NB4 (cell line): ENCODE measurements around the gene CHRNA3.

Experiments
- DNase-seq: peaks from one replicate; pipeline ENCODE4 v3.0.0; 2010; ENCODE audit warnings: low read depth
- H3K4me3 ChIP-seq: one replicate; pipeline ENCODE4 v1.5.1; 2011; ENCODE audit warnings: mild to moderate bottlenecking, low read depth, low read length, moderate library complexity
- MYC ChIP-seq: IDR thresholded peaks from 2 replicates; pipeline ENCODE4 v1.6.1; 2011; ENCODE audit warnings: low read depth, low read length
- POLR2A ChIP-seq: IDR thresholded peaks from 2 replicates; pipeline ENCODE4 v1.6.1; 2011; ENCODE audit warnings: mild to moderate bottlenecking; ENCODE audit not compliant: insufficient read length; ENCODE audit errors: extremely low read depth
- TF ChIP-seq, protein P1 (sequence below): IDR thresholded peaks from 2 replicates; pipeline ENCODE4 v1.6.1; 2011; ENCODE audit warnings: low read depth, low read length
- TF ChIP-seq, protein P2 (sequence below): IDR thresholded peaks from one replicate; pipeline ENCODE4 v1.5.1; 2012; ENCODE audit warnings: low read depth, low read length

The CHRNA3 gene

DNA sequence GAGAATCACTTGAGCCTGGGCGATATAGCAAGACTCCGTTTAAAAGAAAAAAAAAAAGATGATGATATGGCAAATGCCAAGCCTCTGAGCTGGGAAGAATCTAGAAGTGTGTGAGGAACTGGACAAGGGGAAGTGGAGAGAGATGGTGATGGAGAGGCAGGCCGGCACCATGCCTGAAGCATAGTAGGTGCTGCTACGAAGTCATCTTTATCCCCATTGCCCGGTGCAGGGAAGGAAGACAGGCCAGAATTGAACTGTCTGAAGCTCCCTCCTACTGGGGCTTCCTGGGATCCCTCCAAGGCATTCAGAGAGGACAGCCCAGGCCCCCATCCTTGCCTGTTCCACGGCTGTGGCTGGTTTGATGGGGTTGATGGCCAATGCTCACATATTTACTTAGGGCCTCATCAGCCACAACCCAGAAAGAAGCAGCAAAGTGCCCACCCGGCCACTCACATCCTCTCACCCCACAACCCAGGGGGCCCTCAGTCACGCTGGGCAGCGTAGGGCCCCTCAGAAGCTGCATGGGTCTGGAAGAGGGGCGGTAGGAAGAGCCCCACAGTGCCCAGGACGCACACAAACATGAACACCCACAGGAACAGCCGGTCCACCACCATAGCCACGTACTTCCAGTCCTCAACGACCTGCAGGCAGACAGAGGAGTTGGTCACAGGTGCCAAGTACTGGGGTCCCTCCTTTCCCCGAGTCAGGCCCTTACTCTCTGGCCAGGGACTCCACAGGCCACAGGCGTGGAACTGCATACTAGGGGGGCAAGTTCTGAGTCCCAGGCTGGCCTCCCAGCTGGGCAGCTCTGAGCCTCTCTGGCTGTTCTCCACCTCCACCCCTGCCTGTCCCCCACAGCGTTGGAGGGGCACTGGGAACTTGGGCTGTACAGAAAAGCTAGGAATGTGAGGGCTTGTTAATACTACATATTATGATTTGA, 4.1 kb upstream of the CHRNA3 start:
- TF ChIP-seq, protein P1, sequence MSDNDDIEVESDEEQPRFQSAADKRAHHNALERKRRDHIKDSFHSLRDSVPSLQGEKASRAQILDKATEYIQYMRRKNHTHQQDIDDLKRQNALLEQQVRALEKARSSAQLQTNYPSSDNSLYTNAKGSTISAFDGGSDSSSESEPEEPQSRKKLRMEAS = no peak
- TF ChIP-seq POLR2A (no peak), MYC (no peak)
- H3K4me3 ChIP-seq = no peak overlapping the region

DNA sequence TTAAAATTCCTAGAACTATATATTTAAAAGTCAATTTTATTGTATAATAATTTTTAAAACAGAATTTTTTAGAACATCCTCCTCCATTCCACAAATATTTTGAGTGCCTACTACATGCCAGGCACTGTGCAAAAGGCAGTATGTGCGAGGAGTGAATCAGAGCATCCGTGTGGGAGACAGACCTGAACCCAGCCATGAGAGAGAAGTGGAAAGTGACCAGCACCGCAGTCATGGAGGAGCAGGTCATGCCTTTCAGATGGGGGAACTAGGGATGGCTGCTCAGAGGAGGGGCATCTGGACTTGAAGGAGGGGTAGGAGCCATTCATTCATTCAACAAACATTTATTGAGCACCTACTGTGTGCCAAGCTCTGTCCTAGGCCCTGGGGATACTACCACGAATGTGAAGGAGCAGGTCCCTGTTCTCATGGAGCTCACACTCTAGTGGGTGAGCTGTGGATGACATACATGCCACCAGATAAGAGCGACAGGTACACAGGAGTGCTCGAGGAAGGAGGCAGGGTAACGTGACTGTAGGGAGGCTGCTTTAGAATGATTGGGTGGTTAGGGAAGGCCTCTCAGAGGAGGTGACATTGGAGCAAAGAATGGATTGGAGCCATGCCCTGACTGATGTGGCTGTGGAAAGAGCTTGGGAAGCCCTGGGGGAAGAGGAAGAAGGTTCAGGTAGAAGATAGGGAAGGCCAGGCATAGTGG, 3.1 kb upstream of the CHRNA3 start:
- H3K4me3 ChIP-seq = no peak overlapping the region
- TF ChIP-seq, protein P1 = no peak
- TF ChIP-seq POLR2A (no peak), MYC (no peak)
- TF ChIP-seq, protein P2, sequence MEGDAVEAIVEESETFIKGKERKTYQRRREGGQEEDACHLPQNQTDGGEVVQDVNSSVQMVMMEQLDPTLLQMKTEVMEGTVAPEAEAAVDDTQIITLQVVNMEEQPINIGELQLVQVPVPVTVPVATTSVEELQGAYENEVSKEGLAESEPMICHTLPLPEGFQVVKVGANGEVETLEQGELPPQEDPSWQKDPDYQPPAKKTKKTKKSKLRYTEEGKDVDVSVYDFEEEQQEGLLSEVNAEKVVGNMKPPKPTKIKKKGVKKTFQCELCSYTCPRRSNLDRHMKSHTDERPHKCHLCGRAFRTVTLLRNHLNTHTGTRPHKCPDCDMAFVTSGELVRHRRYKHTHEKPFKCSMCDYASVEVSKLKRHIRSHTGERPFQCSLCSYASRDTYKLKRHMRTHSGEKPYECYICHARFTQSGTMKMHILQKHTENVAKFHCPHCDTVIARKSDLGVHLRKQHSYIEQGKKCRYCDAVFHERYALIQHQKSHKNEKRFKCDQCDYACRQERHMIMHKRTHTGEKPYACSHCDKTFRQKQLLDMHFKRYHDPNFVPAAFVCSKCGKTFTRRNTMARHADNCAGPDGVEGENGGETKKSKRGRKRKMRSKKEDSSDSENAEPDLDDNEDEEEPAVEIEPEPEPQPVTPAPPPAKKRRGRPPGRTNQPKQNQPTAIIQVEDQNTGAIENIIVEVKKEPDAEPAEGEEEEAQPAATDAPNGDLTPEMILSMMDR = no peak
- no peak for DNase-seq

More for the DNA sequence above, 4.1 kb upstream of the CHRNA3 start:
- no peak for DNase-seq

DNA sequence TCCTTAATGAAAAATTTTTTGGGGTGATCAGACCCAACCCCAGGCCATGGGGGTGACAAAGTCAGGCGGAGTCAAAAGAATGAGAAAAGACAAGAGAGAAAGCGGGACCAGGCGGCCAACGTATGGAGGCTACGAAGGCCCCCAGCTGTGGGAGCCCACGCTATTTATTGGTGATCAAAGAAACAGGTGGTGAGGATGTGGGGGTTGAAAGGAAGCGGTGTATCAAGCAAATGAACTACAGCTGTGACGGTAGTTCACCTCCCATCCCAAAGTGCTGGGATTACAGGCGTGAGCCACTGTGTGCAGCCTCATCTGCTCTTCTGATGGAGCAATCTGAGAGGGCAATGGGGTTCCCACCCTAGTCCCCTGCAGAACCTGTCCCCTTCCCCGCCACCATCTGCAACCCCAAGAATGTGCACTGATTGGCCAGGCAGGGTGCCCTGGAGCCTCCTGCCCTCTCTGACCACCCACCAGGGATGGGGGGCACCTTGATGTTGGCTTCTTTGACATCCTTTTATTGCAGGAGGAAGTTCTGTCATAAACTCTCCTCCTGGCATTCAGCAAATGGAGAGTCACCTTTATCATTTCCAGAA, 1.1 kb upstream of the CHRNA3 start:
- DNase-seq = no peak
- TF ChIP-seq POLR2A (no peak), MYC (no peak)
- TF ChIP-seq, protein P2 = no peak
- TF ChIP-seq, protein P1 = no peak
- no peak overlapping the region for H3K4me3 ChIP-seq

DNA sequence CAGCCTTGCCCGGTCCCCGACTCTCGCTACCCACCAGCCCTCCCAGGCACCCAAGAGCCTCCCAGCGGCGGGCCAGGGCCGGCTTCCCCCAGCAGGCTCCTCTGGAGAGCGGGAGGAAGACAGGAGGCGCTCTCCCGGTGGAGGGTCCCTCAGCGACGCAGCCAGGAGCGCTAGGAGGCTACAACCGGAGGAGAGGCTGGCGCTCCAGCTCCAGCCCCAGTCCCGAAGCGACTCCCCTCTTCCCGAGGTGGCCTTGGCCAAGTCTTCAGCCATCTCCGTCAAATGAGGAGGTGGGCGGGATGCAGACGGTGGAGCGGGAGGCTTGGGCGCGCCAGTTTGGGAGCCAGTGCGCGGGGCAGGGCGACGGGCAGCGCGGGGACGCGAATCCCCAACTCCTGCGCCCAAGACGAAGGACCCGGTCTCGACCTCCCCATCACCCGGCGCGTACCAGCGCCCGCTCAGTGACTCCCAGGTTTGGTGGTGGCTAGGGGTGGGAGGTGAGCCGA, 722 bp downstream of the CHRNA3 start:
- H3K4me3 ChIP-seq = no peak overlapping the region
- DNase-seq = no peak
- TF ChIP-seq POLR2A (no peak), MYC (no peak)
- TF ChIP-seq, protein P1 = no peak
- TF ChIP-seq, protein P2 = no peak

DNA sequence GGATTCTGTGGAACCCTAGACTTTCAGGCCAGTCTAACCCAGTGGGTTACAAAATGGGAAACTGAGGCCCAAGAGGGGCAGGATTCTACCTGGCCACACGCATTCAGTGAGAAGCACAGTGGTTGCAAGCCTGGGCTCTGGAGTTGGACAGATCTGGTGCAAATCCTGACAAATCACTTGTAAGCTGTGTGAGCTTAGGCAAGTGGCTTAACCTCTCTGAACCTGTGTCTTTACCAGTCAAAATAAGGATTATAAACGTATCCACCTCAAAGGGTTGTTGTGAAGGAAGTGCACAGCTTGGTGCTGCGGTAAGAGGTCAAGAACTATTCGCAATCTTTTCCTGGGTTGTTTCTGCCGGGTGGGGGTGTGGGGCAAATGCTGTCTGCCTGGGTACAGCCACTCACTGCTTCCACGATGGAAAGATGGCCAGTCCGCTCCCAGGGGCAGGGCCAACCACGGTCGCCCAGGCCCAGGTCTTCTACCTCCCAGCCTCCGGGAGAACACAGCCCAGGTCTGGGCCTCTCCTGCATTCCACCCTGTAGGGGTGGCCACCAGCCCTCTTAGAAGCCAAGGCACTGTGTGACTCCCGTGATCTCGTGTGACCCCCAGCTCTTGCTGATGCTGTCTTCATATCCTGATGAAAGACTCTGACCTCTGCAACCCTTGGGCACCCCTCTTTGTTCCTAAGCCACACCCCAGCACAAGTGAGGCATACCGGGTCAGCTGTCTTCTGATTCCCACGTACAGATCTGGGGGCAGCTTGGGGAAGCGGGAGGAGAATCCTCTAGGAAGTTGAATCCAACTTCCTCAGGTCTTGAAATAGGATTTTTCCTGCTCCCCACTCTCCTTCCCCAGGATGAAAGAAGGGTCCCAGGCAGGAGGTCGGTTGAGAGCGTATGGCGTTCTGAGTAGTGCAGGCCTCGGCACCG, 1.5 kb downstream of the CHRNA3 start:
- H3K4me3 ChIP-seq = no peak overlapping the region
- no peak for DNase-seq
- TF ChIP-seq, protein P1 = no peak
- TF ChIP-seq, protein P2 = no peak
- no peak for TF ChIP-seq POLR2A
